GM12872 (cell line): ENCODE data around the gene GPR137.

ENCODE experiments used
- CTCF ChIP-seq: IDR thresholded peaks from 3 replicates; pipeline ENCODE4 v1.5.1; 2011; ENCODE audit warnings: low read depth, mild to moderate bottlenecking, low read length, moderate library complexity; ENCODE audit not compliant: insufficient read depth

Gene GPR137

GRCh38 chr11:64262271-64263002, 23.2 kb upstream of the GPR137 start:
- TF ChIP-seq CTCF = no peak

GRCh38 chr11:64263021-64263946, 22.4 kb upstream of the GPR137 start:
- no peak for TF ChIP-seq CTCF

GRCh38 chr11:64263947-64264317, 21.7 kb upstream of the GPR137 start:
- TF ChIP-seq CTCF = no peak

- TF ChIP-seq CTCF = no peak
Measured at GRCh38 chr11:64264371-64264852, 21.2 kb upstream of the GPR137 start.

GRCh38 chr11:64265176-64266160, 20.2 kb upstream of the GPR137 start:
- TF ChIP-seq CTCF = no peak

GRCh38 chr11:64266339-64266738, 19.3 kb upstream of the GPR137 start:
- no peak for TF ChIP-seq CTCF
